SKM-1 treated with dmso at 0.1 percent for 144 hours (cell line): ENCODE data around the gene PDLIM7.

Experiments
- DNase-seq: peaks from one replicate; lab custom pipeline; 2025; ENCODE audit not compliant: unreplicated experiment; lab: John Stamatoyannopoulos, UW

PDLIM7 gene

GRCh38 chr5:177524941-177525655, 27.7 kb upstream of the PDLIM7 start:
- DNase-seq = no peak

- no peak for DNase-seq
These were observed 27.1 kb upstream of the PDLIM7 start for GRCh38 chr5:177524539-177524900.

- DNase-seq = no peak
These were observed 26.5 kb upstream of the PDLIM7 start for GRCh38 chr5:177523711-177524538.

GRCh38 chr5:177520916-177521513, 23.6 kb upstream of the PDLIM7 start:
- DNase-seq = no peak

GRCh38 chr5:177520271-177520670, 22.9 kb upstream of the PDLIM7 start:
- DNase-seq = no peak

- DNase-seq = no peak
These were observed 22.2 kb upstream of the PDLIM7 start for GRCh38 chr5:177519463-177520235.

GRCh38 chr5:177516601-177517568, 19.5 kb upstream of the PDLIM7 start, which contains the start of gene DDX41:
Gene DDX41 (minus strand): TSS chr5:177516961. CDS start chr5:177516945, 16 bp downstream.
- DNase-seq = peak; percentile 95

GRCh38 chr5:177515580-177515979, 18.2 kb upstream of the PDLIM7 start:
- DNase-seq = no peak

- DNase-seq = no peak
These were observed 17.1 kb upstream of the PDLIM7 start for GRCh38 chr5:177514541-177514940.

- no peak for DNase-seq
These were observed 16.1 kb upstream of the PDLIM7 start for GRCh38 chr5:177513500-177513899.

- no peak for DNase-seq
These were observed 15.5 kb upstream of the PDLIM7 start for GRCh38 chr5:177512736-177513380.

- DNase-seq = no peak
These were observed 14.6 kb upstream of the PDLIM7 start for GRCh38 chr5:177511796-177512675.

- no peak for DNase-seq
These were observed 13.8 kb upstream of the PDLIM7 start for GRCh38 chr5:177511181-177511580.

- peak; percentile 95 for DNase-seq
These were observed 13.2 kb upstream of the PDLIM7 start for GRCh38 chr5:177510567-177511053.

- no peak for DNase-seq
These were observed 12.7 kb upstream of the PDLIM7 start for GRCh38 chr5:177509991-177510566.

GRCh38 chr5:177509381-177509951, 12.1 kb upstream of the PDLIM7 start, which contains the start of gene DOK3:
Gene DOK3 (minus strand): TSS chr5:177509826. CDS start chr5:177509540, 286 bp downstream.
- peak; percentile 68 for DNase-seq

- no peak for DNase-seq
These were observed 11.4 kb upstream of the PDLIM7 start for GRCh38 chr5:177508837-177509236.

- DNase-seq = no peak
These were observed 10.8 kb upstream of the PDLIM7 start for GRCh38 chr5:177508221-177508611.
